AG10803 (cell line): ENCODE results near the gene REXO1.

ENCODE experiments used
- DNase-seq: peaks from one replicate; pipeline ENCODE4 v3.0.0; 2010; ENCODE audit warnings: low read depth
- H3K4me3 ChIP-seq: 2 replicates; pipeline ENCODE4 v1.5.1; 2011; ENCODE audit warnings: mild to moderate bottlenecking, low read length, control low read depth
- CTCF ChIP-seq: conservative IDR thresholded peaks from 2 replicates; pipeline ENCODE4 v1.5.1; 2011; ENCODE audit warnings: mild to moderate bottlenecking, low read length, control low read depth, inconsistent platforms

The REXO1 gene

GRCh38 chr19:1853295-1854038, 5.2 kb upstream of the REXO1 start:
- H3K4me3 ChIP-seq, result no peak overlapping the region
- DNase-seq, result peak; percentile 83
- peak; percentile 76 for TF ChIP-seq CTCF

- DNase-seq, result no peak
- no peak overlapping the region for H3K4me3 ChIP-seq
- no peak for TF ChIP-seq CTCF
Observed at GRCh38 chr19:1852581-1853128, 4.4 kb upstream of the REXO1 start.

- DNase-seq, result no peak
- no peak for TF ChIP-seq CTCF
- H3K4me3 ChIP-seq, result no peak overlapping the region
Observed at GRCh38 chr19:1851654-1852580, 3.6 kb upstream of the REXO1 start.

GRCh38 chr19:1850809-1851653, 2.7 kb upstream of the REXO1 start:
- H3K4me3 ChIP-seq, result no peak overlapping the region

GRCh38 chr19:1849886-1850398, 1.7 kb upstream of the REXO1 start:
- no peak overlapping the region for H3K4me3 ChIP-seq
- no peak for DNase-seq
- no peak for TF ChIP-seq CTCF

More at GRCh38 chr19:1850809-1851653, 2.7 kb upstream of the REXO1 start:
- no peak for TF ChIP-seq CTCF
- DNase-seq, result no peak

- TF ChIP-seq CTCF, result no peak
- H3K4me3 ChIP-seq, result no peak overlapping the region
- DNase-seq, result no peak
Observed at GRCh38 chr19:1849132-1849474, 820 bp upstream of the REXO1 start.
